PC-9 (cell line): Measurements from ENCODE around the gene CRISP1. TPM values are rescaled to one million over a fixed set of nuclear protein-coding genes. Genes with fewer than 3 reads are reported as not detected.

Experiments
- BruUV-seq: library from RNA; stranded (reverse); fragments of 400-500 nt; replicated peaks from 2 replicates; lab custom pipeline; 2021; lab: Mats Ljungman, UMichigan
- CTCF ChIA-PET: fragments of 300-600 bp; sonication (Branson Sonifier 250); formaldehyde crosslinking; loops from one replicate; lab custom pipeline; 2022; ENCODE audit warnings: antibody characterized with exemption; lab: Charles Lee
- POLR2A ChIA-PET: fragments of 300-600 bp; sonication (Branson Sonifier 250); formaldehyde crosslinking; loops from one replicate; lab custom pipeline; 2022; ENCODE audit warnings: antibody characterized with exemption; ENCODE audit not compliant: unreplicated experiment; lab: Charles Lee
- DNase-seq, 2 experiments: peaks; one replicate each; pipeline versions ENCODE4 v3.0.0 to v3.0.0-alpha.2; 2015 to 2022; ENCODE audit warnings: mixed read lengths in 1 of 2
- H2AFZ ChIP-seq: fragments of 200-600 bp; sonication (generic); 2 replicates; pipeline ENCODE4 v1.8.1; 2017; ENCODE audit warnings: antibody characterized with exemption
- H3F3A ChIP-seq: fragments of 200-600 bp; sonication (generic); 2 replicates; pipeline ENCODE4 v1.8.1; 2017; ENCODE audit warnings: antibody characterized with exemption, mild to moderate bottlenecking, low read depth; ENCODE audit not compliant: insufficient read depth
- H3K27ac ChIP-seq: fragments of 200-600 bp; sonication (generic); 2 replicates; pipeline ENCODE4 v1.6.1; 2016; ENCODE audit warnings: mixed run types
- H3K27me3 ChIP-seq: fragments of 200-600 bp; sonication (generic); 2 replicates; pipeline ENCODE4 v1.6.1; 2016; ENCODE audit warnings: low read depth, mixed run types; ENCODE audit not compliant: insufficient read depth
- H3K36me3 ChIP-seq: fragments of 200-600 bp; sonication (generic); 2 replicates; pipeline ENCODE4 v1.6.1; 2016; ENCODE audit warnings: low read depth, mixed run types
- H3K4me1 ChIP-seq: fragments of 200-600 bp; sonication (generic); replicated peaks from 2 replicates; pipeline ENCODE4 v1.6.1; 2016; ENCODE audit warnings: mixed run types; ENCODE audit not compliant: insufficient read depth
- H3K4me2 ChIP-seq: fragments of 200-600 bp; sonication (generic); 2 replicates; pipeline ENCODE4 v1.6.1; 2017; ENCODE audit warnings: mixed run types
- H3K4me3 ChIP-seq: fragments of 200-600 bp; sonication (generic); 2 replicates; pipeline ENCODE4 v1.6.1; 2016; ENCODE audit warnings: mixed run types
- H3K79me2 ChIP-seq: fragments of 200-600 bp; sonication (generic); 2 replicates; pipeline ENCODE4 v1.6.1; 2017; ENCODE audit warnings: low read depth, mixed run types
- H3K9me2 ChIP-seq: fragments of 200-600 bp; sonication (generic); 2 replicates; pipeline ENCODE4 v1.8.1; 2017; ENCODE audit warnings: mild to moderate bottlenecking; ENCODE audit not compliant: insufficient read depth
- H3K9me3 ChIP-seq: fragments of 200-600 bp; sonication (generic); 2 replicates; pipeline ENCODE4 v1.8.1; 2016; ENCODE audit warnings: low read depth; ENCODE audit not compliant: insufficient read depth
- H4K20me1 ChIP-seq: fragments of 200-600 bp; sonication (generic); 2 replicates; pipeline ENCODE4 v1.8.1; 2017; ENCODE audit not compliant: insufficient read depth
- CTCF ChIP-seq: fragments of 200-600 bp; sonication (generic); conservative IDR thresholded peaks from 2 replicates; pipeline ENCODE4 v1.6.1; 2017; ENCODE audit warnings: mixed run types, antibody characterized with exemption, mild to moderate bottlenecking, moderate library complexity
- EZH2 ChIP-seq: fragments of 200-600 bp; sonication (generic); IDR thresholded peaks from 2 replicates; pipeline ENCODE4 v1.8.0; 2017; ENCODE audit warnings: antibody characterized with exemption, low read depth
- intact Hi-C: fragments of 100-400 bp; cut with micrococcal nuclease; formaldehyde crosslinking; loops from one replicate; pipeline ENCODE4 v1.10.0; 2022; ENCODE audit not compliant: unreplicated experiment
- total RNA-seq: library from RNA; stranded (reverse); gene quantifications from 2 replicates; pipeline ENCODE4 v1.2.3, GENCODE V29; 2021

CRISP1 gene
- total RNA-seq, 1 experiment from 2014 or later: not detected

GRCh38 chr6:49888742-49889431, 22.6 kb upstream of the CRISP1 start:
- no peak for DNase-seq
- ChIA-PET POLR2A (no interaction called here), CTCF (no interaction called here)
- H3K79me2 ChIP-seq: no peaks in the 10 kb centered on the region
- no peaks in the 10 kb centered on the region for H3K4me1 ChIP-seq
- H3K9me3 ChIP-seq: no peaks in the 10 kb centered on the region
- H3K27ac ChIP-seq: no peak overlapping the region
- no TSS peak for BruUV-seq
- no peaks in the 10 kb centered on the region for H3K36me3 ChIP-seq
- H3K4me3 ChIP-seq: no peak overlapping the region
- H4K20me1 ChIP-seq: no peaks in the 10 kb centered on the region
- no peak for TF ChIP-seq CTCF
- no peak for TF ChIP-seq EZH2
- H3K27me3 ChIP-seq: no peaks in the 10 kb centered on the region
- no peak overlapping the region; the same call in 1 of the 2 replicates for H2AFZ ChIP-seq
- H3K9me2 ChIP-seq: no peaks in the 10 kb centered on the region
- intact Hi-C loops: no loop called here
- no peaks in the 10 kb centered on the region for H3F3A ChIP-seq
- no peak overlapping the region for H3K4me2 ChIP-seq

GRCh38 chr6:49868951-49869529, 2.7 kb upstream of the CRISP1 start:
- POLR2A ChIA-PET: no interaction called here
- BruUV-seq: no TSS peak
- Histone ChIP-seq H3F3A (no peaks in the 10 kb centered on the region), H3K27ac (no peak overlapping the region), H3K4me1 (no peaks in the 10 kb centered on the region), H3K79me2 (no peaks in the 10 kb centered on the region), H2AFZ (no peak overlapping the region), H4K20me1 (no peaks in the 10 kb centered on the region), H3K4me2 (no peak overlapping the region), H3K9me3 (no peaks in the 10 kb centered on the region), H3K27me3 (no peaks in the 10 kb centered on the region), H3K36me3 (no peaks in the 10 kb centered on the region), H3K4me3 (no peak overlapping the region), H3K9me2 (no peaks in the 10 kb centered on the region)
- intact Hi-C loops: no loop called here
- CTCF ChIA-PET: no interaction called here
- TF ChIP-seq CTCF (no peak), EZH2 (no peak)
- DNase-seq: no peak

- Histone ChIP-seq H3K4me3 (no peak overlapping the region), H3K27me3 (no peaks in the 10 kb centered on the region), H4K20me1 (no peaks in the 10 kb centered on the region), H2AFZ (no peak overlapping the region), H3K9me3 (no peaks in the 10 kb centered on the region), H3K27ac (no peak overlapping the region), H3K79me2 (no peaks in the 10 kb centered on the region), H3K36me3 (no peaks in the 10 kb centered on the region), H3F3A (no peaks in the 10 kb centered on the region), H3K4me1 (no peaks in the 10 kb centered on the region), H3K4me2 (no peak overlapping the region), H3K9me2 (no peaks in the 10 kb centered on the region)
- intact Hi-C loops: loop anchor here (10.0 kb wide), 1 partner anchor 179 kb away; no protein-coding TSS in a partner anchor
- BruUV-seq: no TSS peak
- DNase-seq: no peak
- TF ChIP-seq CTCF (no peak), EZH2 (no peak)
- POLR2A ChIA-PET: no interaction called here
- CTCF ChIA-PET: no interaction called here
Measured at GRCh38 chr6:49856282-49856681, 10.1 kb downstream of the CRISP1 start.
